CD4-positive, alpha-beta T cell treated with Interleukin-21 for 1 hour (primary cell): ENCODE measurements around the gene AVPR1B.
"Not testable (repeated sequence)": the region's sequence is repeated elsewhere in the genome, so short reads cannot be mapped to it uniquely, and the experiment has no call there.

Source experiments
- DNase-seq: peaks from one replicate; pipeline ENCODE4 v3.0.0-alpha.2; 2020

Gene AVPR1B

GRCh38 chr1:206080026-206080820 lies 37.0 kb downstream of the AVPR1B start:
- DNase-seq = no peak

- no peak for DNase-seq
Observed at GRCh38 chr1:206079135-206079534, 38.1 kb downstream of the AVPR1B start.

- DNase-seq = no peak
Observed at GRCh38 chr1:206075786-206076755, 41.1 kb downstream of the AVPR1B start.

- no peak for DNase-seq
Observed at GRCh38 chr1:206074839-206075238, 42.3 kb downstream of the AVPR1B start.

- DNase-seq = no peak
Observed at GRCh38 chr1:206070627-206071304, 46.4 kb downstream of the AVPR1B start.

GRCh38 chr1:206068314-206068713 lies 48.9 kb downstream of the AVPR1B start:
- DNase-seq = no peak

- no peak for DNase-seq
Observed at GRCh38 chr1:206067486-206068227, 49.5 kb downstream of the AVPR1B start.

- DNase-seq = no peak
Observed at GRCh38 chr1:206066479-206067171, 50.6 kb downstream of the AVPR1B start.

GRCh38 chr1:206065547-206066145 lies 51.5 kb downstream of the AVPR1B start:
- no peak for DNase-seq

- DNase-seq = not testable (repeated sequence)
Observed at GRCh38 chr1:206064501-206064900, 52.7 kb downstream of the AVPR1B start.

GRCh38 chr1:206064001-206064400 lies 53.2 kb downstream of the AVPR1B start:
- DNase-seq = not testable (repeated sequence)

- DNase-seq = no peak
Observed at GRCh38 chr1:206062464-206062863, 54.7 kb downstream of the AVPR1B start.

GRCh38 chr1:206060844-206061243 lies 56.3 kb downstream of the AVPR1B start:
- no peak for DNase-seq
